Lung (tissue), 12 donors: ENCODE data around the gene SEC23B. TPM values are rescaled to one million over a fixed set of nuclear protein-coding genes. Genes with fewer than 3 reads are reported as not detected.
A peak's percentile ranks its signal among the peaks of the same experiment; 100 is the strongest.
"Not testable (repeated sequence)": the region's sequence is repeated elsewhere in the genome, so short reads cannot be mapped to it uniquely, and the experiment has no call there.

Experiments used
- ATAC-seq: fragments of 200-7000 bp; cut with Tn5 transposase; one replicate; pipeline ENCODE4 v1.9.1; 2020; ENCODE audit warnings: moderate number of reproducible peaks; ENCODE audit not compliant: insufficient read depth, low FRiP score
- DNase-seq, 3 donors: peaks; one replicate each; pipeline ENCODE4 v3.0.0-alpha.2; 2013 to 2017
- H3K27ac ChIP-seq, 2 donors: one replicate each; pipeline ENCODE4 v1.5.1; 2013; ENCODE audit warnings: mild to moderate bottlenecking in 2 of 2, moderate library complexity in 2 of 2, control low read depth in 1 of 2, inconsistent platforms in 1 of 2, low read depth in 1 of 2, low read length in 1 of 2
- H3K27me3 ChIP-seq, 3 donors: one replicate each; pipeline ENCODE4 v1.5.1; 2013; ENCODE audit warnings: low read length in 2 of 3; ENCODE audit not compliant: control insufficient read depth in 3 of 3, insufficient read depth in 3 of 3
- H3K36me3 ChIP-seq, 4 donors: one replicate each; pipeline ENCODE4 v1.5.1; 2013; ENCODE audit warnings: low read length in 4 of 4, mild to moderate bottlenecking in 1 of 4, moderate library complexity in 1 of 4; ENCODE audit not compliant: control insufficient read depth in 4 of 4, insufficient read depth in 4 of 4
- H3K4me1 ChIP-seq, 5 donors: one replicate each; pipeline ENCODE4 v1.5.1; 2013; ENCODE audit warnings: low read length in 5 of 5, mild to moderate bottlenecking in 2 of 5, moderate library complexity in 1 of 5; ENCODE audit not compliant: control insufficient read depth in 5 of 5, insufficient read depth in 5 of 5
- H3K4me3 ChIP-seq: one replicate; pipeline ENCODE4 v1.5.1; 2013; ENCODE audit warnings: mild to moderate bottlenecking, control low read depth, moderate library complexity
- H3K9ac ChIP-seq, 2 donors: one replicate each; pipeline ENCODE4 v1.5.1; 2013; ENCODE audit warnings: low read length in 2 of 2, control low read depth in 1 of 2; ENCODE audit not compliant: insufficient read depth in 1 of 2
- H3K9me3 ChIP-seq, 4 donors: one replicate each; pipeline ENCODE4 v1.5.1; 2013; ENCODE audit warnings: low read length in 3 of 4, mild to moderate bottlenecking in 1 of 4, moderate library complexity in 1 of 4; ENCODE audit not compliant: control insufficient read depth in 4 of 4, insufficient read depth in 3 of 4
- CTCF ChIP-seq: IDR thresholded peaks from 2 replicates; pipeline ENCODE4 v1.5.1; 2012; ENCODE audit warnings: mild to moderate bottlenecking; ENCODE audit errors: control extremely low read depth, extremely low read depth
- WGBS, 2 donors: extraction: QIAGEN DNeasy Blood & Tissue Kit; methylation state at CpG; one replicate each; pipeline ENCODE4 v1.1.7; 2013; 5-methylcytosine and 5-hydroxymethylcytosine counted together
- polyA plus RNA-seq, 2 donors: library from polyadenylated mRNA; stranded (reverse); fragments of 200-250 nt; gene quantifications; one replicate each; pipeline ENCODE4 v1.2.1, GENCODE V29; 2013
- total RNA-seq, 2 donors: library from RNA; depleted of rRNA in 1 of 2; stranded (reverse); fragments of >200 nt in 1 of 2; gene quantifications; one replicate each; pipeline ENCODE4 v1.2.1, GENCODE V29; 2014 to 2021
- donor health status: control.
- donor health status: control.
- donor health status: Bipolar disorder and iron deficiency.
- donor health status: healthy.
- donor health status: DM: yes; HTN: yes; CAD: no.

Gene SEC23B
- total and polyA plus RNA-seq, 4 donors: 10.3 to 79.5 (median 57.8) TPM

- Histone ChIP-seq H3K9me3 (no peaks in the 10 kb centered on the region), H3K4me3 (no peak overlapping the region), H3K36me3 (peaks cover 4 to 15% (median 8%) of the 10 kb centered on the region in 4 donors), H3K27ac (peak overlapping the region in 1 of 2 donors; percentile 1), H3K9ac (no peak overlapping the region), H3K27me3 (no peaks in the 10 kb centered on the region), H3K4me1 (peaks cover 0 to 1% (median 0%) of the 10 kb centered on the region in 5 donors)
- ATAC-seq (no peak), DNase-seq (no peak)
- whole genome bisulfite sequencing, 2 donors: 83 to 89% methylated on average over 5 of the region's 5 CpGs
- TF ChIP-seq CTCF: no peak
Observed at GRCh38 chr20:18514127-18514526, 6.4 kb downstream of the SEC23B start.

GRCh38 chr20:18515973-18516372 is 8.2 kb downstream of the SEC23B start:
- H3K4me3 ChIP-seq: no peak overlapping the region
- TF ChIP-seq CTCF: no peak
- no peaks in the 10 kb centered on the region for H3K9me3 ChIP-seq
- no peak overlapping the region for H3K27ac ChIP-seq
- no peak for ATAC-seq
- H3K9ac ChIP-seq: no peak overlapping the region
- peaks cover 5 to 15% (median 8%) of the 10 kb centered on the region in 4 donors for H3K36me3 ChIP-seq
- H3K4me1 ChIP-seq: peaks cover 0 to 1% (median 0%) of the 10 kb centered on the region in 5 donors
- DNase-seq: no peak
- no peaks in the 10 kb centered on the region for H3K27me3 ChIP-seq

GRCh38 chr20:18522066-18522465 is 14.3 kb downstream of the SEC23B start:
- 93 to 96% methylated on average over 9 of the region's 9 CpGs for WGBS, 2 donors
- not testable (repeated sequence) for ATAC-seq, H3K27me3 ChIP-seq, DNase-seq, H3K4me1 ChIP-seq, H3K4me3 ChIP-seq, H3K27ac ChIP-seq, H3K9ac ChIP-seq, H3K9me3 ChIP-seq
- H3K36me3 ChIP-seq: peaks cover 12 to 27% (median 19%) of the 10 kb centered on the region in 4 donors

- ATAC-seq: no peak
- 82 to 95% methylated on average over 2 of the region's 2 CpGs for WGBS, 2 donors
Observed at GRCh38 chr20:18523066-18523465, 15.3 kb downstream of the SEC23B start.

More at GRCh38 chr20:18523066-18523465, 15.3 kb downstream of the SEC23B start:
- H3K4me1 ChIP-seq: no peaks in the 10 kb centered on the region
- H3K27ac ChIP-seq: no peak overlapping the region
- no peak overlapping the region for H3K4me3 ChIP-seq
- H3K27me3 ChIP-seq: no peaks in the 10 kb centered on the region
- no peak for DNase-seq
- H3K9me3 ChIP-seq: no peaks in the 10 kb centered on the region
- H3K9ac ChIP-seq: no peak overlapping the region
- H3K36me3 ChIP-seq: peaks cover 13 to 35% (median 27%) of the 10 kb centered on the region in 4 donors
- TF ChIP-seq CTCF: no peak
